ENCODE results near the gene TPSAB1.
"Not testable (repeated sequence)": the region's sequence is repeated elsewhere in the genome, so short reads cannot be mapped to it uniquely, and the experiment has no call there.

Gene TPSAB1

DNA sequence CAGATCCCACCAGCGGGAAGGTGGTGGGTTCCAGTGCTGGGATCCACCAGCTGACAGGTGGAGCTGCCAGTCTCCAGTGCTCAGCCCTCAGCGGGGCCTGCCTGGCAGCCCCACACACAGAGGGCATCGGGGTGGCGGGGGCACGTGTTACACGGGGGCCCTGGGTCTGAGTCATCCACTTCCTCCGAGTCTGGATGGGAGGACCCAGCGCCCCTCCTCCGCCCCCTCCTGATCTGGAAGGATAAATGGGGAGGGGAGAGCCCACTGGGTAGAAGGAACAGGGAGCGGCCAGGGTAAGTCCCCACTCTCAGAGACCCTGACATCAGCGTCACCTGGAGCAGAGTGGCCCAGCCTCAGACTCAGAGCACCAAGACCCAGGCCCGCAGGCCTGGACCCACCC is at the start of gene TPSAB1:
TPSAB1 (plus strand) TSS at position 270 of the 400 bp plus-strand sequence. CDS start 234 bp downstream, outside the sequence.
- not testable (repeated sequence) for H3K4me3 ChIP-seq (IDR thresholded peaks at IDR 0.05; ENCODE audit: insufficient read depth, low read depth, low read length); H3K4me2 ChIP-seq; H3K4me1 ChIP-seq (ENCODE audit: low read depth, poor library complexity, severe bottlenecking); H2AFZ ChIP-seq (ENCODE audit: low read depth); H3K27ac ChIP-seq; H4K20me1 ChIP-seq (ENCODE audit: insufficient read depth); H3K79me2 ChIP-seq (ENCODE audit: insufficient read depth, low read depth); H3K36me3 ChIP-seq (ENCODE audit: insufficient read depth); H3K9ac ChIP-seq
- H3K27me3 ChIP-seq (ENCODE audit: insufficient read depth, low read depth): peaks cover 22% of the 10 kb centered on the region

- not testable (repeated sequence) for H3K9ac ChIP-seq; H3K27ac ChIP-seq; H3K36me3 ChIP-seq (ENCODE audit: insufficient read depth); H3K4me2 ChIP-seq; H3K79me2 ChIP-seq (ENCODE audit: insufficient read depth, low read depth); H3K4me1 ChIP-seq (ENCODE audit: low read depth, poor library complexity, severe bottlenecking); H3K4me3 ChIP-seq (IDR thresholded peaks at IDR 0.05; ENCODE audit: insufficient read depth, low read depth, low read length); H4K20me1 ChIP-seq (ENCODE audit: insufficient read depth); H2AFZ ChIP-seq (ENCODE audit: low read depth)
- H3K27me3 ChIP-seq (ENCODE audit: insufficient read depth, low read depth): peaks cover 74% of the 10 kb centered on the region
Observed at GRCh38 chr16:1190789-1191188, 49.7 kb upstream of the TPSAB1 start.

DNA sequence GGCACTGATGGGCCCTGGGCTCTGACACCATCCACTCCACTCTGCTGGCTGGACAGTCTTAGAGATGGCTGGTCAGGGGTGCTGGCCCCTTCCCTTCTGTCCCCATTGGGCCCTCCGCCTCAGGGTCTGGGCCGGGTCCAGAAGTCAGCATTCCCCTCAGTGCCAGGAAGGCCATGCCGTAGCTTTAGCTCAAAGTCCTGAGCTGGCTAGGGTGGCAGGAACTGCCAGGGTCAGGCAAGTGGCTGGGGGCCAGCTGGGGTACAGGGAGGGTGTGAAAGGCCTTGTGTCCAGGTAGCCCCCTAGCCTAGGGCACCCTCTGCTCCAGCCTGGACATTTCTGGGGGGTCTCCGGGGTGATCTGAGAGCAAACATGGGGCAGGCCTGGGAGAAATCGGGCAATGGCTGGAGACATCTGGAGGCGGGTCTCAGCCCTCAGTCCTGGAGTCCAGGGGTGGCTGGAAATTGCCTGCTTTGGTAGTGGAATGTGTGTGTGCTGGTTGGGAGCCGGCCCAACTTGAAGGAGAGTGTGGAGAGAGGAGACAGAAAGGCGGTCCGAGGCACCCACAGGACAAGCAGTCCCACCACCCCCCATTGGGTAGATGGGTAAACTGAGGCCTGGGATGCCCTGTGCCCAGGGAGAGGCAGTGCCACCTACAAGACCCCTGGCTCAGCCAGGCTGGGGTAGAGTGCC is 48.0 kb upstream of the TPSAB1 start:
- Histone ChIP-seq H4K20me1 (ENCODE audit: insufficient read depth) (no peaks in the 10 kb centered on the region), H3K27me3 (ENCODE audit: insufficient read depth, low read depth) (peaks cover 86% of the 10 kb centered on the region), H2AFZ (ENCODE audit: low read depth) (no peak overlapping the region)

DNA sequence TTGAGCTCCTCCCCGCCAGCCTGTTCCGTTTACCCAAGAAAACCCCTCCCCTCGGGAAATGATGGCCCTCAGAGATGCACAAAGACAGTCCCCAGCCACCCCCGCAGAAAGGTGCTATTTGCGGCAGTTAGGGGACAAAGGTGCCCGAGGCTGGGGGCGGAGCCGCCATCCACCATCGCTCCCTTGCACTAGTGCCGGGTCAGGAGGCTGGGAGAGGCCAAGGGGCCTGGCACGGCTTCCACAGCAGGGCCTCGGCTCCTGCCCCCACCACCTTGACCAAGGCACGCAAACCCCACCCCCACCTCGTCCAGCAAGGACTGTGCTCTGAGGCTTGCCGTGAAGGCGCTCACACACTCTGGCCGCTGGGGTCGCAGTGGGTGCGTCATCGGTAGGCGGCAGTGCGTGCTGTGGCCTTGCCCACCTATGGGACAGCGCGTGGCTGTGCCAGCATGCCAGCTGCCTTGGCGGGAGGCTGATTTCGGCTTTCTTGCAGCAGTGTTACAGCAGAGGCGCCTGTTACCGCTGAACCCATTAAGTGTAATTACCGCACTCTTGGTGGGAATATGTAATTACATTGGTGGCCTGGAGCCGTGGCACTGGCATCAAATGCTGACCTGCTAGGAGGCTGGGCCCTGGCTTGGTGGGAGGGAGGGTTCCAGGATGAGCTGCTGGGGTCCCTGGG is 47.2 kb upstream of the TPSAB1 start:
- Histone ChIP-seq H2AFZ (ENCODE audit: low read depth) (no peak overlapping the region), H3K36me3 (ENCODE audit: insufficient read depth) (no peaks in the 10 kb centered on the region), H3K4me1 (ENCODE audit: low read depth, poor library complexity, severe bottlenecking) (no peaks in the 10 kb centered on the region)

More for the DNA sequence above, 48.0 kb upstream of the TPSAB1 start:
- TF ChIP-seq, protein P1, sequence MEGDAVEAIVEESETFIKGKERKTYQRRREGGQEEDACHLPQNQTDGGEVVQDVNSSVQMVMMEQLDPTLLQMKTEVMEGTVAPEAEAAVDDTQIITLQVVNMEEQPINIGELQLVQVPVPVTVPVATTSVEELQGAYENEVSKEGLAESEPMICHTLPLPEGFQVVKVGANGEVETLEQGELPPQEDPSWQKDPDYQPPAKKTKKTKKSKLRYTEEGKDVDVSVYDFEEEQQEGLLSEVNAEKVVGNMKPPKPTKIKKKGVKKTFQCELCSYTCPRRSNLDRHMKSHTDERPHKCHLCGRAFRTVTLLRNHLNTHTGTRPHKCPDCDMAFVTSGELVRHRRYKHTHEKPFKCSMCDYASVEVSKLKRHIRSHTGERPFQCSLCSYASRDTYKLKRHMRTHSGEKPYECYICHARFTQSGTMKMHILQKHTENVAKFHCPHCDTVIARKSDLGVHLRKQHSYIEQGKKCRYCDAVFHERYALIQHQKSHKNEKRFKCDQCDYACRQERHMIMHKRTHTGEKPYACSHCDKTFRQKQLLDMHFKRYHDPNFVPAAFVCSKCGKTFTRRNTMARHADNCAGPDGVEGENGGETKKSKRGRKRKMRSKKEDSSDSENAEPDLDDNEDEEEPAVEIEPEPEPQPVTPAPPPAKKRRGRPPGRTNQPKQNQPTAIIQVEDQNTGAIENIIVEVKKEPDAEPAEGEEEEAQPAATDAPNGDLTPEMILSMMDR (conservative IDR thresholded peaks at IDR 0.05; ENCODE audit: low read depth, low read length): no peak
- no peaks in the 10 kb centered on the region for H3K79me2 ChIP-seq (ENCODE audit: insufficient read depth, low read depth)
- H3K4me3 ChIP-seq (IDR thresholded peaks at IDR 0.05; ENCODE audit: insufficient read depth, low read depth, low read length): no peak overlapping the region
- no peaks in the 10 kb centered on the region for H3K4me1 ChIP-seq (ENCODE audit: low read depth, poor library complexity, severe bottlenecking)
- no peak overlapping the region for H3K4me2 ChIP-seq
- no peak overlapping the region for H3K9ac ChIP-seq
- H3K36me3 ChIP-seq (ENCODE audit: insufficient read depth): no peaks in the 10 kb centered on the region
- H3K27ac ChIP-seq: no peak overlapping the region

GRCh38 chr16:1193825-1194581 is 46.5 kb upstream of the TPSAB1 start:
- H3K79me2 ChIP-seq (ENCODE audit: insufficient read depth, low read depth): no peaks in the 10 kb centered on the region
- no peaks in the 10 kb centered on the region for H3K4me1 ChIP-seq (ENCODE audit: low read depth, poor library complexity, severe bottlenecking)
- H4K20me1 ChIP-seq (ENCODE audit: insufficient read depth): no peaks in the 10 kb centered on the region
- H3K4me2 ChIP-seq: no peak overlapping the region
- no peaks in the 10 kb centered on the region for H3K36me3 ChIP-seq (ENCODE audit: insufficient read depth)
- no peak overlapping the region for H3K4me3 ChIP-seq (IDR thresholded peaks at IDR 0.05; ENCODE audit: insufficient read depth, low read depth, low read length)
- H3K27me3 ChIP-seq (ENCODE audit: insufficient read depth, low read depth): peaks cover 81% of the 10 kb centered on the region
- no peak overlapping the region for H3K27ac ChIP-seq
- H3K9ac ChIP-seq: no peak overlapping the region
- TF ChIP-seq, protein P1 (conservative IDR thresholded peaks at IDR 0.05; ENCODE audit: low read depth, low read length): no peak
- no peak overlapping the region for H2AFZ ChIP-seq (ENCODE audit: low read depth)

More for the DNA sequence above, 47.2 kb upstream of the TPSAB1 start:
- Histone ChIP-seq H3K27me3 (ENCODE audit: insufficient read depth, low read depth) (peaks cover 85% of the 10 kb centered on the region), H3K79me2 (ENCODE audit: insufficient read depth, low read depth) (no peaks in the 10 kb centered on the region), H3K4me2 (no peak overlapping the region), H4K20me1 (ENCODE audit: insufficient read depth) (no peaks in the 10 kb centered on the region), H3K9ac (no peak overlapping the region), H3K27ac (no peak overlapping the region), H3K4me3 (IDR thresholded peaks at IDR 0.05; ENCODE audit: insufficient read depth, low read depth, low read length) (no peak overlapping the region)
- TF ChIP-seq, protein P1 (conservative IDR thresholded peaks at IDR 0.05; ENCODE audit: low read depth, low read length): no peak
